SU-DHL-6 (cell line): ENCODE measurements around the gene ZHX3.

Experiments used
- H2AFZ ChIP-seq: fragments of 200-600 bp; sonication (generic); 2 replicates; pipeline ENCODE4 v1.6.1; 2014; ENCODE audit warnings: low read depth, mild to moderate bottlenecking, moderate library complexity, mixed read lengths, antibody characterized with exemption, low read length; ENCODE audit not compliant: severe bottlenecking
- H3F3A ChIP-seq: fragments of 200-600 bp; shearing (Covaris generic); 2 replicates; pipeline ENCODE4 v1.6.0; 2016; ENCODE audit warnings: antibody characterized with exemption, mild to moderate bottlenecking; ENCODE audit not compliant: insufficient read depth
- H3K27ac ChIP-seq: fragments of 200-600 bp; sonication (generic); 2 replicates; pipeline ENCODE4 v1.5.1; 2016; ENCODE audit warnings: low read depth, mild to moderate bottlenecking, low read length, moderate library complexity, mixed read lengths
- H3K27me3 ChIP-seq: fragments of 200-600 bp; sonication (generic), shearing (Covaris generic); 2 replicates; pipeline ENCODE4 v1.6.0; 2014; ENCODE audit warnings: mild to moderate bottlenecking, low read length
- H3K36me3 ChIP-seq: fragments of 200-600 bp; sonication (generic); 2 replicates; pipeline ENCODE4 v1.6.1; 2014; ENCODE audit warnings: mild to moderate bottlenecking, low read length, mixed read lengths
- H3K4me2 ChIP-seq: fragments of 300-600, 200-600 bp; shearing (Covaris generic), sonication (generic); 2 replicates; pipeline ENCODE4 v1.6.0; 2014; ENCODE audit warnings: low read length, low read depth, mild to moderate bottlenecking; ENCODE audit not compliant: poor library complexity, severe bottlenecking
- H3K4me3 ChIP-seq: fragments of 200-600 bp; sonication (generic); 2 replicates; pipeline ENCODE4 v1.5.1; 2014; ENCODE audit warnings: antibody characterized with exemption, low read length, mild to moderate bottlenecking, mixed read lengths; ENCODE audit not compliant: insufficient read depth, poor library complexity, severe bottlenecking
- H3K79me2 ChIP-seq: fragments of 200-600 bp; sonication (generic); 2 replicates; pipeline ENCODE4 v1.6.1; 2014; ENCODE audit warnings: mild to moderate bottlenecking, low read length, moderate library complexity; ENCODE audit not compliant: insufficient read depth
- H3K9ac ChIP-seq: fragments of 200-600 bp; sonication (generic); 2 replicates; pipeline ENCODE4 v1.7.0; 2014; ENCODE audit warnings: mild to moderate bottlenecking, low read length
- H3K9me2 ChIP-seq: fragments of 200-600 bp; sonication (generic); replicated peaks from 2 replicates; pipeline ENCODE4 v1.6.1; 2014; ENCODE audit warnings: low read length; ENCODE audit not compliant: insufficient read depth
- H3K9me3 ChIP-seq: fragments of 200-600 bp; sonication (generic); 2 replicates; pipeline ENCODE4 v1.6.1; 2014; ENCODE audit warnings: low read length, mixed read lengths; ENCODE audit not compliant: insufficient read depth
- H4K20me1 ChIP-seq: fragments of 200-600 bp; sonication (generic); 2 replicates; pipeline ENCODE4 v1.6.1; 2014; ENCODE audit warnings: low read depth, mild to moderate bottlenecking, antibody characterized with exemption, low read length, moderate library complexity, mixed read lengths
- CTCF ChIP-seq: fragments of 200-600 bp; sonication (generic); IDR thresholded peaks from one replicate; pipeline ENCODE4 v1.5.1; 2017; ENCODE audit warnings: antibody characterized with exemption, mild to moderate bottlenecking, low read length, moderate library complexity; ENCODE audit not compliant: insufficient read depth, poor library complexity, severe bottlenecking
- EZH2phosphoT487 ChIP-seq: fragments of 200-600 bp; sonication (generic), shearing (Covaris generic); conservative IDR thresholded peaks from 2 replicates; pipeline ENCODE4 v1.6.1; 2018; ENCODE audit warnings: mild to moderate bottlenecking, antibody characterized with exemption, low read length, moderate library complexity, mixed read lengths

Gene ZHX3

GRCh38 chr20:41231136-41231535, 86.4 kb downstream of the ZHX3 start:
- no peak overlapping the region for H3K27ac ChIP-seq
- no peak overlapping the region for H2AFZ ChIP-seq
- H3K36me3 ChIP-seq = no peaks in the 10 kb centered on the region
- no peaks in the 10 kb centered on the region for H3K79me2 ChIP-seq
- H3F3A ChIP-seq = no peaks in the 10 kb centered on the region
- H3K9ac ChIP-seq = no peak overlapping the region
- 0 out of 2 replicates have a peak, but pooled peaks cover 6% of the 10 kb centered on the region for H4K20me1 ChIP-seq
- H3K9me3 ChIP-seq = no peaks in the 10 kb centered on the region
- TF ChIP-seq CTCF (no peak), EZH2phosphoT487 (no peak)
- H3K9me2 ChIP-seq = no peaks in the 10 kb centered on the region
- H3K4me2 ChIP-seq = no peak overlapping the region
- no peak overlapping the region for H3K4me3 ChIP-seq
- no peaks in the 10 kb centered on the region for H3K27me3 ChIP-seq

GRCh38 chr20:41230136-41230535, 87.4 kb downstream of the ZHX3 start:
- no peak overlapping the region for H3K4me3 ChIP-seq
- no peak overlapping the region for H3K27ac ChIP-seq
- H3K9ac ChIP-seq = no peak overlapping the region
- no peaks in the 10 kb centered on the region for H3F3A ChIP-seq
- TF ChIP-seq CTCF (no peak), EZH2phosphoT487 (no peak)
- no peaks in the 10 kb centered on the region for H3K9me3 ChIP-seq
- no peaks in the 10 kb centered on the region for H3K79me2 ChIP-seq
- H3K4me2 ChIP-seq = no peak overlapping the region
- no peak overlapping the region for H2AFZ ChIP-seq
- H3K27me3 ChIP-seq = no peaks in the 10 kb centered on the region
- 0 out of 2 replicates have a peak, but pooled peaks cover 6% of the 10 kb centered on the region for H4K20me1 ChIP-seq
- H3K9me2 ChIP-seq = no peaks in the 10 kb centered on the region
- no peaks in the 10 kb centered on the region for H3K36me3 ChIP-seq

GRCh38 chr20:41229259-41229658, 88.3 kb downstream of the ZHX3 start:
- H3F3A ChIP-seq = no peaks in the 10 kb centered on the region
- no peak overlapping the region for H3K4me2 ChIP-seq
- H3K36me3 ChIP-seq = no peaks in the 10 kb centered on the region
- no peak overlapping the region for H3K9ac ChIP-seq
- H3K27me3 ChIP-seq = no peaks in the 10 kb centered on the region
- H2AFZ ChIP-seq = no peak overlapping the region
- no peak overlapping the region for H3K4me3 ChIP-seq
- no peaks in the 10 kb centered on the region for H3K9me3 ChIP-seq
- 0 out of 2 replicates have a peak, but pooled peaks cover 6% of the 10 kb centered on the region for H4K20me1 ChIP-seq
- no peaks in the 10 kb centered on the region for H3K79me2 ChIP-seq
- TF ChIP-seq CTCF (no peak), EZH2phosphoT487 (no peak)
- no peak overlapping the region for H3K27ac ChIP-seq
- no peaks in the 10 kb centered on the region for H3K9me2 ChIP-seq

GRCh38 chr20:41228858-41229257, 88.7 kb downstream of the ZHX3 start:
- H3F3A ChIP-seq = no peaks in the 10 kb centered on the region
- H3K4me3 ChIP-seq = no peak overlapping the region
- 0 out of 2 replicates have a peak, but pooled peaks cover 6% of the 10 kb centered on the region for H4K20me1 ChIP-seq
- no peak overlapping the region for H3K27ac ChIP-seq
- no peaks in the 10 kb centered on the region for H3K79me2 ChIP-seq
- H3K27me3 ChIP-seq = no peaks in the 10 kb centered on the region
- no peak overlapping the region for H3K4me2 ChIP-seq
- no peak overlapping the region for H3K9ac ChIP-seq
- H3K9me3 ChIP-seq = no peaks in the 10 kb centered on the region
- no peaks in the 10 kb centered on the region for H3K9me2 ChIP-seq
- H2AFZ ChIP-seq = no peak overlapping the region
- TF ChIP-seq EZH2phosphoT487 = no peak
- no peaks in the 10 kb centered on the region for H3K36me3 ChIP-seq
